Measurements from ENCODE around the gene MBD3L4. TPM values are rescaled to one million over a fixed set of nuclear protein-coding genes. Genes with fewer than 3 reads are reported as not detected.

Gene MBD3L4
- total and polyA plus RNA-seq, 9 donors = not detected

- DNase-seq = no peak
- no peaks in the 10 kb centered on the region for H3K27me3 ChIP-seq
- intact Hi-C loops (cut with DNase I) = no loop called here
- H3K9me3 ChIP-seq = peaks cover 0 to 3% of the 10 kb centered on the region in 2 donors
- no peaks in the 10 kb centered on the region for H3K4me1 ChIP-seq (ENCODE audit: insufficient read depth)
- H3K27ac ChIP-seq = no peak overlapping the region
- H3K36me3 ChIP-seq = no peaks in the 10 kb centered on the region
- TF ChIP-seq POLR2A (IDR thresholded peaks at IDR 0.05) (no peak), CTCF (IDR thresholded peaks at IDR 0.05) (no peak), EP300 (IDR thresholded peaks at IDR 0.05) (no peak)
- H3K4me3 ChIP-seq = no peak overlapping the region
- 68 to 76% (median 70%) methylated on average over 7 of the region's 7 CpGs for WGBS, 3 donors
These were observed 40.0 kb downstream of the MBD3L4 start for GRCh38 chr19:6999933-7000332.

- intact Hi-C loops (cut with DNase I) = no loop called here
- Histone ChIP-seq H3K36me3 (no peaks in the 10 kb centered on the region), H3K4me1 (ENCODE audit: insufficient read depth) (no peaks in the 10 kb centered on the region), H3K27me3 (no peaks in the 10 kb centered on the region), H3K4me3 (no peak overlapping the region), H3K27ac (no peak overlapping the region), H3K9me3 (peaks cover 0 to 4% of the 10 kb centered on the region in 2 donors)
- WGBS, 3 donors = 83 to 87% (median 86%) methylated on average over 15 of the region's 15 CpGs
- DNase-seq = no peak
- TF ChIP-seq EP300 (IDR thresholded peaks at IDR 0.05) = no peak
- TF ChIP-seq POLR2A (IDR thresholded peaks at IDR 0.05) = no peak
- TF ChIP-seq CTCF (IDR thresholded peaks at IDR 0.05) = no peak
These were observed 42.1 kb downstream of the MBD3L4 start for GRCh38 chr19:6997679-6998445.

- Histone ChIP-seq H3K27ac (no peak overlapping the region), H3K4me1 (ENCODE audit: insufficient read depth) (no peaks in the 10 kb centered on the region), H3K9me3 (peaks cover 0 to 4% of the 10 kb centered on the region in 2 donors), H3K4me3 (no peak overlapping the region), H3K27me3 (no peaks in the 10 kb centered on the region), H3K36me3 (no peaks in the 10 kb centered on the region)
- intact Hi-C loops (cut with DNase I) = no loop called here
- no peak for TF ChIP-seq CTCF (IDR thresholded peaks at IDR 0.05)
- no peak for TF ChIP-seq POLR2A (IDR thresholded peaks at IDR 0.05)
- WGBS, 3 donors = 63 to 65% (median 64%) methylated on average over 4 of the region's 4 CpGs
- DNase-seq = no peak
These were observed 43.2 kb downstream of the MBD3L4 start for GRCh38 chr19:6996810-6997209.

- H3K4me1 ChIP-seq (ENCODE audit: insufficient read depth) = no peaks in the 10 kb centered on the region
- H3K4me3 ChIP-seq = no peak overlapping the region
- no peak for TF ChIP-seq POLR2A (IDR thresholded peaks at IDR 0.05)
- TF ChIP-seq CTCF (IDR thresholded peaks at IDR 0.05) = no peak
- no peak for TF ChIP-seq EP300 (IDR thresholded peaks at IDR 0.05)
- peaks cover 0 to 4% of the 10 kb centered on the region in 2 donors for H3K9me3 ChIP-seq
- H3K36me3 ChIP-seq = no peaks in the 10 kb centered on the region
- no peaks in the 10 kb centered on the region for H3K27me3 ChIP-seq
- DNase-seq = no peak
- 76 to 81% (median 81%) methylated on average over 1 of the region's 1 CpG for WGBS, 3 donors
- H3K27ac ChIP-seq = no peak overlapping the region
- intact Hi-C loops (cut with DNase I) = no loop called here
These were observed 44.9 kb downstream of the MBD3L4 start for GRCh38 chr19:6995054-6995453.
